GM12878 (cell line): Measurements from ENCODE around the gene PARVA. TPM values are rescaled to one million over a fixed set of nuclear protein-coding genes. Genes with fewer than 3 reads are reported as not detected.

Source experiments
- ATAC-seq: fragments of 200-7000 bp; cut with Tn5 transposase; 3 replicates; pipeline ENCODE4 v1.9.1; 2020; ENCODE audit warnings: mild to moderate bottlenecking, moderate library complexity
- BruUV-seq: library from RNA; stranded (reverse); fragments of 400-500 nt; replicated peaks from 2 replicates; lab custom pipeline; 2021; lab: Mats Ljungman, UMichigan
- CTCF ChIA-PET: fragments of 300-600 bp; sonication (Branson Sonifier 250); formaldehyde crosslinking; extraction: SDS; loops from one replicate; lab custom pipeline; 2021; ENCODE audit warnings: inconsistent platforms; lab: Yijun Ruan, JAX
- POLR2A ChIA-PET: fragments of 350-600 bp; formaldehyde crosslinking; extraction: SDS; loops from one replicate; lab custom pipeline; 2021; ENCODE audit warnings: inconsistent platforms; lab: Charles Lee
- RAD21 ChIA-PET: fragments of 300-600 bp; sonication (Branson Sonifier 250); formaldehyde crosslinking; loops from one replicate; lab custom pipeline; 2023; ENCODE audit warnings: antibody characterized with exemption; ENCODE audit not compliant: unreplicated experiment; lab: Charles Lee
- SMC1A ChIA-PET: fragments of 300-600 bp; sonication (Branson Sonifier 250); formaldehyde crosslinking; loops from one replicate; lab custom pipeline; 2023; ENCODE audit not compliant: unreplicated experiment, uncharacterized antibody; lab: Charles Lee
- DNase-seq: peaks from one replicate; pipeline ENCODE4 v3.0.0-alpha.2; 2011; ENCODE audit warnings: low read depth, low spot score
- FAIRE-seq: peaks from 3 replicates; lab custom pipeline; 2011; peaks lifted over from hg19 to GRCh38; lab: Jason Lieb, UNC
- H2AFZ ChIP-seq: 2 replicates; pipeline ENCODE4 v1.6.0; 2011; ENCODE audit warnings: low read depth, low read length, control low read depth; ENCODE audit not compliant: control insufficient read depth
- H3K27ac ChIP-seq: 2 replicates; pipeline ENCODE4 v1.5.1; 2011; ENCODE audit warnings: control low read depth; ENCODE audit not compliant: control insufficient read depth, insufficient read depth
- H3K27me3 ChIP-seq, 2 experiments: replicated peaks in 1 of 2; 2 replicates each; pipeline versions ENCODE4 v1.6.0 to v1.6.1; 2011; ENCODE audit warnings: low read length in 1 of 2; ENCODE audit not compliant: control insufficient read depth in 2 of 2, insufficient read depth in 2 of 2
- H3K36me3 ChIP-seq, 2 experiments: 2 replicates each; pipeline ENCODE4 v1.5.1; 2011; ENCODE audit warnings: low read length in 1 of 2; ENCODE audit not compliant: control insufficient read depth in 2 of 2, insufficient read depth in 2 of 2
- H3K4me1 ChIP-seq: 2 replicates; pipeline ENCODE4 v1.6.1; 2011; ENCODE audit warnings: mild to moderate bottlenecking, low read length, moderate library complexity, mixed read lengths; ENCODE audit not compliant: control insufficient read depth, insufficient read depth
- H3K4me2 ChIP-seq: 2 replicates; pipeline ENCODE4 v1.6.0; 2011; ENCODE audit warnings: control low read depth; ENCODE audit not compliant: control insufficient read depth, insufficient read depth
- H3K4me3 ChIP-seq: fragments of 200-600 bp; sonication (generic); 2 replicates; pipeline ENCODE4 v1.5.1; 2016
- H3K79me2 ChIP-seq: 2 replicates; pipeline ENCODE4 v1.6.0; 2011; ENCODE audit warnings: low read length; ENCODE audit not compliant: control insufficient read depth, insufficient read depth
- H3K9ac ChIP-seq: 2 replicates; pipeline ENCODE4 v1.8.0; 2011; ENCODE audit warnings: low read length, control low read depth, mixed read lengths; ENCODE audit not compliant: control insufficient read depth, insufficient read depth
- H3K9me3 ChIP-seq: replicated peaks from 3 replicates; pipeline ENCODE4 v1.5.1; 2011; ENCODE audit warnings: mild to moderate bottlenecking, low read length; ENCODE audit not compliant: control insufficient read depth, insufficient read depth
- H4K20me1 ChIP-seq: 2 replicates; pipeline ENCODE4 v1.6.0; 2011; ENCODE audit not compliant: control insufficient read depth, insufficient read depth
- NFYB ChIP-seq: IDR thresholded peaks from 2 replicates; pipeline ENCODE4 v1.6.1; 2011; ENCODE audit warnings: low read depth, mild to moderate bottlenecking, low read length, improper control_type of control experiment, moderate library complexity; ENCODE audit not compliant: insufficient read depth
- WGBS: methylation state at CpG from one replicate; pipeline ENCODE4 v1.1.6; 2016; ENCODE audit warnings: low lambda C conversion rate; ENCODE audit not compliant: insufficient replicate concordance, insufficient coverage; ENCODE audit errors: missing lambda C conversion rate; 5-methylcytosine and 5-hydroxymethylcytosine counted together
- in situ Hi-C: fragments of 300-500 bp; cut with MboI; formaldehyde crosslinking; loops from 9 replicates; pipeline ENCODE4 v1.14.3; 2018; ENCODE audit warnings: mixed read lengths
- intact Hi-C: fragments of 100-400 bp; cut with micrococcal nuclease; formaldehyde crosslinking; loops from one replicate; pipeline ENCODE4 v1.14.2; 2022; ENCODE audit not compliant: unreplicated experiment
- polyA plus RNA-seq, 11 experiments: library from polyadenylated mRNA; depleted of rRNA in 4 of 11; unstranded in 6 of 11; stranded (reverse) in 5 of 11; fragments of >200 nt; fragmentation: Nextera tagmentation in 4 of 11; fragmentation: Illumina TruSeq in 1 of 11; extraction: Ambion mirVana in 4 of 11; extraction: Trizol in 1 of 11; gene quantifications; 1 replicate in 1 of 11; 2 replicates in 10 of 11; pipeline versions ENCODE4 v1.2.1 to v1.2.3, GENCODE V29; 2011 to 2016; ENCODE audit warnings: inconsistent platforms in 2 of 11, missing spikeins in 2 of 11, low read depth in 1 of 11
- total RNA-seq, 4 experiments: library from RNA; depleted of rRNA in 3 of 4; stranded (reverse); fragments of >200 nt in 3 of 4; fragmentation: Illumina TruSeq in 1 of 4; extraction: Trizol in 1 of 4; gene quantifications; 2 replicates each; pipeline versions ENCODE4 v1.2.1 to v1.2.3, GENCODE V29; 2013 to 2021
- TF ChIP-seq, protein P1 (sequence below): IDR thresholded peaks from 2 replicates; pipeline ENCODE4 v1.6.1; 2012; ENCODE audit warnings: low read length, inconsistent platforms
- TF ChIP-seq, protein P2 (sequence below): fragments of 450-650 bp; IDR thresholded peaks from 2 replicates; pipeline ENCODE4 v1.6.1; 2017; ENCODE audit warnings: mild to moderate bottlenecking

The PARVA gene
- total and polyA plus RNA-seq, 10 of the 15 experiments (the other 5 are each of a cell fraction or from before 2014, with no cell fraction given) = 0.01 to 0.44 (median 0.03) TPM; not detected in 7

DNA sequence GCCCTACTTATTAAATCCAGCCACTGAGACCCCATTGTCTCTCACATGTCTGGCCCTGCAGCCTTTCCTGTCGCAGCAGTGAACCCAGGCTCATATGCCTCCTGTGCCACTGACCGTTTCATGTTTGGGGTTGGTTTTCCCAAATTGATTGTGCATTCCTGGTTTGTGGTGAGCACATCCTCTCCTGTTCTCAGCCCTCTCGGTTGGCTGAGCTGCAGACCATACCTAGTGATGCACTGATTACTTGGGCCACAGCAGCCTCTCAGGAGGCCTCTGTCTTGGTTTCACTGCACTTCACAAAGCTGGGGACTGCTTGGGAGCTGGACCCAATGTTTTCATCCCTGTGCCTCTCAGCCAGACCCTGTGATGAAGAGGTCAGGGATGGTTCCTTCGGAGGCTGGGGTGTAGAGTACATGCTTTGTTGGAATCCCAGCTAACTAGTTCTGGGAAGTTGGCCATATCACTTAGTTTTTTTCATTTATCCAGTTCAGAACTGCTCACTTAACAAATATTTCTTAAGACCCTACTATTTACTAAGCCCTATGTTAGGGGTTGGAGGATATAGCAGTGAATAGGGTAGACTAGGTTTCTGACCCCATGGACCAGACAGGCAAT, 30.9 kb downstream of the PARVA start (continued):
- TF ChIP-seq, protein P1, sequence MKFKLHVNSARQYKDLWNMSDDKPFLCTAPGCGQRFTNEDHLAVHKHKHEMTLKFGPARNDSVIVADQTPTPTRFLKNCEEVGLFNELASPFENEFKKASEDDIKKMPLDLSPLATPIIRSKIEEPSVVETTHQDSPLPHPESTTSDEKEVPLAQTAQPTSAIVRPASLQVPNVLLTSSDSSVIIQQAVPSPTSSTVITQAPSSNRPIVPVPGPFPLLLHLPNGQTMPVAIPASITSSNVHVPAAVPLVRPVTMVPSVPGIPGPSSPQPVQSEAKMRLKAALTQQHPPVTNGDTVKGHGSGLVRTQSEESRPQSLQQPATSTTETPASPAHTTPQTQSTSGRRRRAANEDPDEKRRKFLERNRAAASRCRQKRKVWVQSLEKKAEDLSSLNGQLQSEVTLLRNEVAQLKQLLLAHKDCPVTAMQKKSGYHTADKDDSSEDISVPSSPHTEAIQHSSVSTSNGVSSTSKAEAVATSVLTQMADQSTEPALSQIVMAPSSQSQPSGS = no peak

DNA sequence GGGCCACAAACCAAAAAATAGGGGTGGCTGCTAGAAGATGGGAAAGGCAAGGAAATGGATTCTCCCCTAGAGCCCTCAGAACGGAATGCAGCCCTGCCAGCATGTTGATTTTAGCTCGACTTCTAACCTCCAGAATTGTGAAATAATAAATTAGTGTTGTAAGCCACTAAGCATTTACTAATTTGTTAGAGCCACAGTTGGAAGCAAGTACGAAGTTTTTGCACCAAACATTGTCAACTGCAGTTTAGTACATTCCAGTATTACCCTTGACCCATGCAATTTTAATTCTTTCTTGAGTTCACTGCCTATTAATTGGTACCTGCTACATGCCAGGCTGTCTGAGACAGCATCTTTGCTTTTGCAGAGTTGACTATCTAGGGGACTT, 32.2 kb downstream of the PARVA start:
- ChIA-PET RAD21 (no interaction called here), SMC1A (no interaction called here), CTCF (no interaction called here), POLR2A (no interaction called here)
- ATAC-seq (no peak), DNase-seq (no peak), FAIRE-seq (no peak)
- Histone ChIP-seq H3K79me2 (no peaks in the 10 kb centered on the region), H4K20me1 (no peaks in the 10 kb centered on the region), H3K4me1 (no peaks in the 10 kb centered on the region), H2AFZ (no peak overlapping the region), H3K27me3 (no peaks in the 10 kb centered on the region; a peak in 1 of 4 replicates), H3K9me3 (no peaks in the 10 kb centered on the region), H3K36me3 (no peaks in the 10 kb centered on the region), H3K4me2 (no peak overlapping the region), H3K27ac (no peak overlapping the region), H3K9ac (no peak overlapping the region), H3K4me3 (no peak overlapping the region)
- TF ChIP-seq, protein P2, sequence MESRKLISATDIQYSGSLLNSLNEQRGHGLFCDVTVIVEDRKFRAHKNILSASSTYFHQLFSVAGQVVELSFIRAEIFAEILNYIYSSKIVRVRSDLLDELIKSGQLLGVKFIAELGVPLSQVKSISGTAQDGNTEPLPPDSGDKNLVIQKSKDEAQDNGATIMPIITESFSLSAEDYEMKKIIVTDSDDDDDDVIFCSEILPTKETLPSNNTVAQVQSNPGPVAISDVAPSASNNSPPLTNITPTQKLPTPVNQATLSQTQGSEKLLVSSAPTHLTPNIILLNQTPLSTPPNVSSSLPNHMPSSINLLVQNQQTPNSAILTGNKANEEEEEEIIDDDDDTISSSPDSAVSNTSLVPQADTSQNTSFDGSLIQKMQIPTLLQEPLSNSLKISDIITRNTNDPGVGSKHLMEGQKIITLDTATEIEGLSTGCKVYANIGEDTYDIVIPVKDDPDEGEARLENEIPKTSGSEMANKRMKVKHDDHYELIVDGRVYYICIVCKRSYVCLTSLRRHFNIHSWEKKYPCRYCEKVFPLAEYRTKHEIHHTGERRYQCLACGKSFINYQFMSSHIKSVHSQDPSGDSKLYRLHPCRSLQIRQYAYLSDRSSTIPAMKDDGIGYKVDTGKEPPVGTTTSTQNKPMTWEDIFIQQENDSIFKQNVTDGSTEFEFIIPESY = no peak
- TF ChIP-seq NFYB = no peak
- in situ Hi-C loops (loop anchor here (10.0 kb wide), 1 partner anchor 485 kb away; no protein-coding TSS in a partner anchor), intact Hi-C loops (loop anchor here (5.0 kb wide), 1 partner anchor 483 kb away; no protein-coding TSS in a partner anchor)
- 0% methylated on average over 3 of the region's 3 CpGs for whole genome bisulfite sequencing
- no TSS peak for BruUV-seq
